ENCODE measurements around the gene TMEM40.

TMEM40 gene

DNA sequence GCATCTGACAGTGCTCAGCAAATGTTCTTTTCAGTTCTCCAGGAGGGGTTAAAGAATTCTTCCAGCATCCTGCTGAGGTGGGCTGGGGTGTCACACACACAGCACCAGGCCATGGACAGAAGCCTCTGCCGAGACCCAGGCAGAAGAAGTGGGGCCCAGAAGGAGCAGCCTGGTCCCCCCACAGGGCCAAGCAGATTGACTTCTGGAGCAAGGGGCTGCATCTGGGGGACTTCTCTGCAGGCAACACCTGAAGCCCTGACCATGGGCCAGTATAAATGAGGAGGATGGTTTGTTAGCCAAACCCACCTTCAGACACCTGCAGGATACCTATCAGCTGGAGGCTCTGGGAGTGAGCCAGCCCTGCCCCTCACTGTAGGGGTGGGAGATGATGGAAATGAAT, 16.2 kb upstream of the TMEM40 start:
- no peak for DNase-seq

DNA sequence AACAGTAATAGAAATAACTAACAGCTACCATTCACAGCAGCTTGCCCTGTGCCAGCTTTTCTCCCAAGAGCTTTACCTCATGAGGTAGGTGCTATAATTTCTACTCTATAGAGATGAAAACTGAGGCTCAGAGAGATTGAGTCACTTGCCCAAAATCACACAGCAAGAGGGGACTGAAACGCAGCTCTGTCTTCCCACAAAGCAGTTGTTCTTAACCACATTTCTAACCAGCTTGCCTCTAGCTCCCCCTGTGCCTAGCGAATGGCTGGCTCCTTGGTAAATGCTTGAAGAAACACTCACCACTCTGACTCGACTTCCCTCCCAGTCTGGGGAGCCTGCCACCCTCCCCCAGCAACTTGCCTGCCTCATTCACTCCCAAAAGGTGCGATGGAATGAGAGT, 15.6 kb upstream of the TMEM40 start:
- no peak for DNase-seq

DNA sequence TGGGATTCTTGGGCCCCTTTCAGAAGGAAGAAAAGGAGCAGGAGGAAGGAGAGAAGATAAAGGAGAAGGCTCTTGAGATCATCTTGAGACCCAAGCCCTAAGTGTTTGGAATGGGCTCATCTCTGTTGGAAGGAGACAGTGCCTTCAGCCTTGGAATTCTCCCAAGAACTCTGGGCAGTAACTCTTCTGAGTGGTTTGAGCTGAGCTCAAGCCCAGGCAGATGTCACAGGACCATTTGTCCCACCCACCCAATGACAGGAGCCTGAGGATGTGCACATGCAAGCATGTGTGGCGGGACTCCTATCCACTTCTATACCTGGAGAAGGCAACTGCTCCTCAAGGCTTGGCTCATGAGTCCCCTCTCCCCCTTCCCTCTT, 14.6 kb upstream of the TMEM40 start:
- DNase-seq, result no peak

DNA sequence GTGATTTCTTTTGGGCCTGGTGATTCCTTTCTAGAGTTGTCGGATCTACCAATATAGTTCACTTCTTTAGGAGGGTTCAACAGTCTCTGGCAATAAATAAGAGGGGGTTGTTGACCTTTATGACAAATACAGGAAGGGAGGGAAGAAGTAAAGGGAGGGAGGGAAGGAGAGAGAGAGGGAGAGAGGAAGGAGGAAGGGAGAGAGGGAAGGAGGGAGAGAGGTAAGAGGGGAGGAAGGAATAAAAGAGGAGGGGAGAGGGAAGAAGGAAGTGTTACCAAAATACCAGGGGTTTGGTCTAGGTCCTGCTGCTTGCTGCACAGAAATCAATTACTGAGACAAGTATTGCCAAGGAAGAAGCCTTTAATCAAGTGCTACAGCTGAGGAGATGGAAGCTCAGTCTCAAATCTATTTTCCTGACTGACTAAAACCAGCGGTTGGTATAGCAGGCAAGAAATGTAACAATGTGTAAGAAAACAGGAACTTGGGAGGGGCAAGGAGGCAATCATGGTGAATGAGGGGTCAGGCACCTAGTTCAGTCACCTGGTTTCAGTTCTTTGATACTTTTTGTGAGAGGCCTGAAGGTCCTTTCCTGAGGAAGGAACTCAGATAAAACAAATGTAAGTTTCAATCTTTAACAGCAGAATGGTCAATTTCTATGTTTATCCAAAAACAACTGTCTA, 14.1 kb upstream of the TMEM40 start:
- DNase-seq, result no peak

DNA sequence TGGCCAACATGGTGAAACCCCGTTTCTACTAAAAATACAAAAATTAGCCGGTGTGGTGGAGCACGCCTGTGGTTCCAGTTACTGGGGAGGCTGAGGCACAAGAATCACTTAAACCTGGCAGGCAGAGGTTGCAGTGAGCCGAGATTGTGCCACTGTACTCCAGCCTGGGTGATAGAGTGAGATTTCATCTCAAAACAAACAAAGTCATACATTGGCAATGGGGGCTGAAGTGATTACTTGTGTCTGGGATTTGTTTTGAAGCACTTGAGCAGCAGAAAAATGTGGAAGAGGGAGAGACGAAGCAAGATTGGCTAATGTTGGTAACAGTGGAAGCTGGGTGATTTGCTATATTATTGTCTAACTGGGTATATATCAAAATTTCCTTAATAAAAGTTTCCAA, 13.4 kb upstream of the TMEM40 start:
- DNase-seq, result no peak

DNA sequence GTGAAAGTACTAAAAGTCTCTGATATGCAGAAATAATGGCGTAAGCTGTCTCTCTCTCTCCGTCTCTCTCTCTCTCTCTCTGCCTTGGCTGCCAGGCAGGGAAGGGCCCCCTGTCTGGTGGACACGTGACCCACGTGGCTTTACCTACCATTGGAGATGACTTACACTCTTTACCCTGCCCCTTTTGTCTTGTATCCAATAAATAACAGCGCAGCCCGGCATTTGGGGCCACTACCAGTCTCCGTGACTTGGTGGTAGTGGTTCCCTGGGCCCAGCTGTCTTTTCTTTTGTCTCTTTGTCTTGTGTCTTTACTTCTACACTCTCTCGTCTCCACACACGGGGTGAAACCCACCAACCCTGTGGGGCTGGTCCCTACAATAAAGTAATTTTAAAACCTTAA, 12.2 kb upstream of the TMEM40 start:
- no peak for DNase-seq

DNA sequence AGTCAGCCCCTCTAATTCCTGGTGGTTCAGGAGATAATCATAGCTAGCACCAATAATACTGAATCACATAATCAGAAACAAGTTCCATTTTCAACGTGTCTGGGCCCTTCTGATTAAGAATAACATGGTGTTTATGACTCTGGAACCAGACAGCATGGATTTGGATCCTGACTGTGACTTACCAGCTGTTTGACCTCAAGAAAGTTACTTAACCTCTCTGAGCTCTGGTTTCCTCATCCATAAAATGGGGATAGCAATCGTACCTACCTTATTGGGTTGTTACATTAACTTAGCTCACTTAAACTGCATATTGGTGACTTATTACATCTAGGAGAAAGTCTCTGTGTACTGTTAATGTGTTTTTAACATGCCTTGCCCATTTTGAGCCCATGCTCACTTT, 10.7 kb upstream of the TMEM40 start:
- no peak for DNase-seq

DNA sequence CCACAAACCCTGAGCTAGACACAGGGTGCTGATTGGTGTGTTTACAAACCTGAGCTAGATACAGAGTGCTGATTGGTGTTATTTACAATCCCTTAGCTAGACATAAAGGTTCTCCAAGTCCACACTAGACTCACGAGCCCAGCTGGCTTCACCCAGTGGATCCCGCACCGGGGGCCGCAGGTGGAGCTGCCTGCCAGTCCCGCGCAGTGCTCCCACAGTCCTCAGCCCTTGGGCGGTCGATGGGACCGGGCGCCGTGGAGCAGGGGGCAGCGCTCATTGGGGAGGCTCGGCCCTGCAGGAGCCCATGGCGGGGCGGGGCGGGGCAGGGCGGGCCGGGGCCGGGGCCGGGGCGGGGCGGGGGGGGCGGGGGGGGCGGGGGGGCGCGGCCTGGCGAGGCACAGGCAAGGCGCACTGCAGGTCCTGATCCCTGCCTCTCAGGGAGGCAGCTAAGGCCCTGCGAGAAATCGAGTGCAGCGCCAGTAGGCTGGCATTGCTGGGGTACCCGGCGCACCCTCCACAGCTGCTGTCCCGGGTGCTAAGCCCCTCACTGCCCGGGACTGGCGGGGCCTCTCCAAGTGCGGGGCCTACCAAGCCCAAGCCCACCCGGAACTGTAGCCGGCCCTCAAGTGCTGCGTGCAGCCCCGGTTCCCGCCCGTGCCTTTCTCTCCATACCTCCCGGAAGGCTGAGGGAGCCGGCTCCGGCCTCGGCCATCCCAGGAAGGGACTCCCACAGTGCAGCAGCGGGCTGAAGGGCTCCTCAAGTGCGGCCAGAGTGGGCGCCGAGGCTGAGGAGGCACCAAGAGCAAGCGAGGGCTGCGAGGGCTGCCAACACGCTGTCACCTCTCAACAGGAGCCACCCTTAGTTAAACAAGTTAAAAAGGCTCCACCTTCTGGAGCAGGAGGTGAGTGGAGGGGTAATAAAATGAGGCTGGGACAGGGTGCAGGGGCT, 9.8 kb upstream of the TMEM40 start:
- no peak for DNase-seq

DNA sequence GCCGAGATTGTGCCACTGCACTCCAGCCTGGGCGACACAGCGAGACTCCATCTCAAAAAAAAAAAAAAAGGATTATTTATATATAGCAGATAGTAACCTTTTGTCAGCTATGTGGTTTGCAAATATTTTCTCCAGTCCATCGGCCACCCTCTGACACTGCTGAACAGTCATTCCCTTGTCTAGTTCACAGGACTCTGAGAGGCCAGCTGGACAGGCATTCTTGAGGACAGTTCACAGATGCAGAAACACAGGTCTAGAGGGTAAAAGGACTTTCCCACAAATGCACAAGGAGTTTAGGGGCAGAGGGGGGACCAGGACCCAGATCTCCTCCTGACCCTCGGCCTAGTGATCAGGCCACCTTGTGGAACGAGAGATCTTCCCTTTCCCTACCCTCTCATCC, 7.5 kb upstream of the TMEM40 start:
- no peak for DNase-seq

DNA sequence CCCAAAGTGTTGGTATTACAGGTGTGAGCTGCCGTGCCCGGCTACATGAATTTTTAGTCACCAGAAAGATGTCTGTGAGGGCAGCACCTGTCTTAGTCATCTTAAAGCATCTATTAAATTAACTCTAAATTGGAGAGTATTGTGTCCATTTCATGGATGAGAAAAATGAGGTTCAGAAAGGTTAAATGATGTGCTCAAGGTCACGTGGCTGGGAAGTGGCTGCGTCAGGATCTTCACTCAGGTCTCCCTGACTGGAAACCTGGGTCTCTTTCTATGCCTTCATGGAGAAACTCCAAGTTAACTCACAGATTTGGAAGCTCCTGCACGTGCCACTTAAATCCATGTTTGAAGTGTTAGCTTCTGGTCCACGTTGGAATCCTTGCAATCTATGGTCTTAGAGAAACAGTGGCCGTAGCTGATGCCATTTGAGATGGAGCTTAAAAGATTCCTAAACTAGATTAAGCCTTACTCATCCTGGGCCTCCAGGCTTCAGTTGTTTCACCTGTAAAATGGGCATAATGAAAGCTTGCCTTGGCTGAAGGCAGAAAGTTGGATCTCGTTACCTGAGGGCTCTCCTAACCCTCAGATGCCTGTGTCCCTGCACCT, 5.2 kb upstream of the TMEM40 start:
- DNase-seq, result no peak

DNA sequence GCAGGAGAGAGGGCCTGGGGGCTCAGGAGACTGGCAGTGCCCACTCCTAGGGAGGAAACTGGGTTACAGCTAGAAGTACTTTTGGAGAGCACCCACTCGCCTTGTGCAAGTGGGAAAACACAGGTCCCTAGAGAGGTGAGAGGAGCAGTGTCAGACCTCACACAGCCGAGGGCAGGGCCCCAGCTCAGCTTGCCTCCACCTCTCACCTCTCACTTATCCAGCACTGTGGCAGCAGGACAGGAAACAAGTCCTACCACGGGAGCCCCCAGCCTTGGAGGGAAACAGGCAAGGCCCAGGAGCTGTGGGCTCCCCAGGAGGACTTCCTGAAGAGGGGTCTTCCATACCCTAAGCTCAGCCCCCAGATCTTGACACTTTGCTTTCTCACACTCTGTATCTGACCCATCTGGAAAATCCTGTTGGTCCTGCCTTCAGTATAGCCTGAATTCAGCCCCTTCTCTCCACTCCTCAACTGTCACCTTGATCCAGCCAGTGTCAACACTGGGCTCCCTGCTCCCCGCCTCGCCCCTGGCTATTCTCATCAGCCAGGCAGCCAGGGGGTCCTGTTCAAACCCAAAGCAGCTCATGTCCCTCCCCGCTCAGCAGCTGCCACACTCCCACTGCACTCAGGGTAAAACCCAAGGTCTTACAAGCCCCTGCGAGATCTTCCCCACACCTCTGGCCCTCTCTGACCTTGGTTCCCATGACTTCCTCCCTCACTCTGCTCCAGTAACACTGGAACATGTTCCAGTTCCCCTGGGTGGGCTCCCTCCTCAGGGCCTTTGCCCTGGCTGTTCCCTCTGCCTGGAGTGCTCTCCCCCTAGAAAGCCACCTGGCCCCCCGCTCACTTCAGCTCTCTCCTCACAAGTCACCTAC, 870 bp upstream of the TMEM40 start:
- no peak for DNase-seq

DNA sequence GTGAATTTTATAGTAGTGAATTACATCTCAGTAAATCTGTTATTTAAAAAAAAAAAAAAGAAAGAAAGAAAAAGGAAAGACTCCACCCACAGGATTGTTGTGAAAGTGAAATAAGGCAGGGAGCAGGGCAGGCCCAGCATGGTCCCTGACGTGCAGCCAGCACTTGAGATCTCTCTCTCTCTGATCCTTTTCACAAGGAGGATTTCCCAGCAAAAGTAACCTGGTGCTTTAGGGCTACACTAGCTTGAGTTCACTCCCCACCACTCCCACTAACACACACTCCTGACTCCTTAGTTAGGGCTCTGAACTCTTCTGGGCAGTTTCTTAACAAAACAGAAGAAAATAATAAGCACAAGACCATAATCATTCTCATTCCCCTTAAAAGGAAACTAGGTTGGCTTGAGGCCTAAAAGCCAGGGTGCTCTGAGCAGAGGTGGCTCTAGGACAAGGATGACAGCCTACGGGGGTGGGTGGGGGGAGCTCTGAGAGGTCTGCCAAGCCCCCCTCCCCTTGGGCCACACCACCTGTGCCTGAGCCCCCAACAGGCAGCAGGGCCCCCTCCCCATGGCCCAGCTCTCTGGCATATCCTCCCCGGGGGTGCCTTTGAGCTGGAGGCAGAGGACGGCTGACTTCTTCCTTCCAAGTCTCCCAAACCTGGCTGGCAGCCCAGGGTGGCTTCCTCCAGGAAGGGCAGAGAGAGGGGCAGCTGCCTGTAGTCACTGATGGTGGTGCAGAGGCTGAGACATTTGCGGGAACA, 856 bp downstream of the TMEM40 start:
- DNase-seq, result no peak

DNA sequence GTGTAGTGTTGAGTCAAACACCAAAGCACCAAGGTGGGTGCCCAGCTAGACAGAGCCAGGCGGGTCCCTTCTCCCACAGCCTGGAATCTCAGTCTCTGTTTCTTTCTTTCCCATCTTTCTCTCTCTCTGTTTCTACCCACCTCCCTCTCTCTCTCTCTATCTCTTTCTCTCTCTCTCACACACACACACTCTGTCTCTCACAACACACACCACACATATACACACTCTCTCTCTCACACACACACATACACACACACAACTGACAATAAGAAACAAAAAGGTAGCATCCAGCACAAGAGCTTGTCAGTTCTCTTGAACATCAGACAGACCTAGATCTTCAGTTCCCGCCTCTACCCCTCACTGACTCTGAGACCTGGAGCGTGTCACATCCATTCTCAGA, 2.4 kb downstream of the TMEM40 start:
- DNase-seq, result no peak

DNA sequence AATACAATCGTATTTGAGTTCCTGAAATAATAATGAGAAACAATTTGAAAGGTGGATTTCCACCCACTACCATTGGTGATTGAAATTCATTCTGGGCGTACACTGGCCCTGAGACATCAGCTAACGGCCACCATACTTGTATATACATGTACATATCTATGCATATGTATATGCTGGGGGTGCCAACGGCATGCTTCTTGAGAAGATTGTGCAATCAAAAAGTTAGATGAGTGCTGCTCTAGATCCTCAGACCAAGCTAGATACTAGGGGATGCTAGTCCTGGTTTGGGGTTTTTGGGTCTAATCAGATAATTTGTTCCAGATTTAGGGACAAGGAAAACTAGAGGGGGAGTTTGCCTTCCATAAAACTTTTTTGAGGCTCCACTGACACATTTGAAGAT, 2.9 kb downstream of the TMEM40 start:
- no peak for DNase-seq

DNA sequence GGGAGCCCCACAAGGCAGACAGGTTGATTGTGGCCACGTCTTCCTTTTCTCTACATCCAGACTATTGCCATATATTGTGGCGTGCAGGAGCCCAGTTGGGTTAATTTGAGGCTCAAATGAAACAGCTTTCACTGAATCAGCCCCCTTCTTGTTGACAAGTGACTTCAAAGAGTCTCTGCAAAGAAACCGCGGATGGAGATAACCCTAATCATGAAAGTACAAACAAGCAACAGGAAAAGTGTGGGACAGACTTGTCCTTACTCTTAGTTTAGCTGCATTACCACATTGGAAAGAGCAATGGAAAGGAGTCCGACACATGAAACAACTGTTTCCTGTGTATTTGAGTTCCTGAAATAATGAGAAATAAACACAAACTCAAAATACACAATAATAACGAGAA, 3.3 kb downstream of the TMEM40 start:
- DNase-seq, result no peak

DNA sequence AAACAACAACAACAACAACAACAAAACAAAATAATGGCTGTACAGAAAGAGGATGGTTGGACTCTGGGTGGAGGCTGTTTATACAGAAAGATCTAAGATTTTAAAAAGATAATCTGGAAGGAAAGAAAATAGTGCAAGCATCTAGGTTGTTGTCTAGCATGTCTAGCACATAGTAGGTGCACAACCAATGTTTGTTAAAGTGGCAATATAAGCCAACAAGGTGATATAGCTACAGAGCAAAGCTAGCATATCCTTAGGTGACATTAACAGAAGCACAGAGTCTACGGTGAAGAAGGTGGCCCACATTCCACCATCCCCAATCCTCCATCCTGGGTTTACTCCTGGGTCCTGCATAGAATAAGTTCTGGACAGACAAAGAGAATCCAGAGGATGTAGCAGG, 4.7 kb downstream of the TMEM40 start:
- no peak for DNase-seq

DNA sequence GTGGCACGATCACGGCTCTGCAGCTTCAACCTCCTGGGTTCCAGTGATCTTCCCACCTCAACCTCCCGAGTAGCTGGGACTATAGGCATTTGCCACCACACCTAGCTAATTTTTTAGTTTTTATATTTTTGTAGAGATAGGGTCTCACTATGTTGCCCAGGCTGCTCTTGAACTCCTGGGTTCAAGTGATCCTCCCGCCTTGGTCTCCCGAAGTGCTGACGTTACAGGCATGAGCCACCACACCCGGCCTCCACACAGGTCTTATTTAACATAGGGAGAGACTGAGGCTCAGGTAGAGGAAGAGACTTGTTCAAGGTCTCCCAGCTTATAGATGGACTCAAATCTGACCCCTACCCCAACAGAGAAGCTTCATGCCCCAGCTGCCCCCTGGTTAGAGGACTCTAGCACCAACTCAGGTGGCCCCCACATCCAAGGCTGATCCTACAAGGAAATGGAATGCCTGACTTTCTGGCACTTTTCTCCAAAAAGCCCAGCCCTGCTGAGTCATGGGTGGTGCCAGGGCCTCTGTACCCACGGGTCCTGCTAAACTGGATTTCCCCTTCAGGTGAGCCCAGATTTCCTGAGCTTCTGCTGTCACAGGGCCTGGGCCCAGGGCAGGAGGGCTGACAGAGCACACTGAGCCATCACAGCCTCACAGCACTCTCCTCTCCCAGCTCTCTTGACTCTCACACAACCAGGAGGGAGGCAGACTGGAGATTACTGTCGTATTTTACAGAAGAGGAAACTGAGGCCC, 5.6 kb downstream of the TMEM40 start:
- DNase-seq, result no peak

DNA sequence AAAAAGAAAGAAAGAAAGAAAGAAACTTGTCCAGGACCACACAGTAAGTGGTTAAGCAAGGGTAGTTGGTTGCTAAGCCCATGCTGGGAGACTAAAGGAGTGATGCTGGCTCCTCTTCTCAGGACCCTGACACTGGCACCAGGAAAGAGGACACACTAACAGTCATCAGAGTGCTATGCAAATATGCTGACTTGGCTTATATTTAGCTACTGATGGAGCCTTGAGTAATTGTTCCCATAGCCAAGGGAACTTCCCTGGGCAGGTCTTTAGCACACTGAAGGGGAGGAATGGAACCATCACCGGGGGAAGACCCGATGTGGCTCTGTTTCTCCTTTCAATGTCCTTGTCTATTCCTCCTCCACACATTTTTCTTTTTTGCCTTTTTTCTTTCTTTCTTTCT, 6.2 kb downstream of the TMEM40 start:
- no peak for DNase-seq

DNA sequence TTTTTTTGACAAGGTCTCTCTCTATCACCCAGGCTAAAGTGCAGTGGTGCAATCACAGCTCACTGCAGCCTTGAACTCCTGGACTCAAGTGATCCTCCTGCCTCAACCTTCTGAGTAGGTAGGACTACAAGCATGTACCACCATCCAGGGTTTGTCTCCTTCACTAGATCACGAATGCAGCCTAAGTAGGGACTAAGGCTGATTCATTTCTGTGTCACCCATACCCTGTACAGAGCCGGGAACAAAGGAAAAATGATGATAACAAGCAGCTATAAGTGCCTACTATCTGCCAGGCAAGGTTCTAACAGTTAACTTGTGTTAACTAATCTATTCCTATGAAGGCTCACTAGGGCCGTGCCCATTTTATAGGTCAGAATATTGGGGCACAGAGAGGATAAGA, 7.0 kb downstream of the TMEM40 start:
- no peak for DNase-seq

DNA sequence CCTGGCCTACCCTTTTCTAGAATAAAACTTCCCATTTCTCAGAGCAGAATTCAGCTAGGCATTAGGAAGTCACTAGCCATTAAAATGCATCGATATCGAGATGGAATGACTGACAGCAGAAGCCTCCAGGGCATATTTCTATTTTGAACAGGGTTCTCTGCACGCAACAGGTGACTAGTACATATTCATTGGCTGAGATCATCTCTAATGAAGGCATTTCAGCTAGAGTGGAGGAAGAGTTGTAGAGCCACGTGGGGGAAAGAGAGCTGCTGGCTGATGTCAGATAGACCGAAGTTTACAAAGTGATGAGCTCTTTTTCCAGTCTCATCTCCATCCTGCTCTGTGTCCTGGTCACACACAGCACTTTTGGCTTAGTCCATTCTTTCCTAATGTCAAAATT, 7.5 kb downstream of the TMEM40 start:
- DNase-seq, result no peak

DNA sequence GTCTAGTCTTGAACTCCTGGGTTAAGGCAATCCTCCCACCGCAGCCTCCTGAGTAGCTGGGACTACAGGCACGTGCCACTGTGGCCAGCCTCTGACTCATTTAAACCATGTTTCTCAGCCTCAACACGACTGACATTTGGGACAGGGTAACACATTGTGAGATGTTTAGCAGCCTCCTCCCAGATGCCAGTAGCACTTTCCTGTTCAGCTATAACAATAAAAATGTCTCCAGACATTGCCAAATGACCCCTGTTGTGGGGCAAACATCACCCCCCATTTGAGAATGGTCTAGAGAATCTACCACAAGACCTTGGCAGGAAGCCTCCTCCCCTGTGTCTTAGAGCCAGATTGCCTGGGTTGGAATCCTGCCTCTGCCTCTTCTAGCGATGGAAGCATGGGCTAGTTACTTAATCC, 8.4 kb downstream of the TMEM40 start:
- peak; percentile 59 for DNase-seq

DNA sequence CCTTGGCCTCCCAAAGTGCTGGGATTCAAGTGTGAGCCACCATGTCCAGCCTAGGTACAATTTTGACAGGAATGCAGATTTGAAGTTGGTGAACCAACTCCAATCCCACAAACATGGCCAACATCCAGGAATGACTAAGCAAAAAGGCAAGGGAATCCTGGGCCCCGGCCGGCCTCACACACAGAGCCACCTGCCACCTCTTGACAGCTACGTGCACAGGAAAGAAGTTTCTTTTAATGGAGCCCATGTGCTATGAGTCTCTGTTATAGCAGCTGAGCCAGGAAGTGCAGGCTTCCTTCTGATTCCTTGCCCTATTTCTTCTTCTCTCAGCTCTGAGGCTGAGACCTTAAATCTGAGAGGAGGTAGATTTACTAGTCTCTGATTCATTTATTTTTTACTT, 8.8 kb downstream of the TMEM40 start:
- DNase-seq, result no peak
